Measurements from ENCODE around the gene SLC16A12. TPM values are rescaled to one million over a fixed set of nuclear protein-coding genes. Genes with fewer than 3 reads are reported as not detected.

SLC16A12 gene
- total and polyA plus RNA-seq, 2 experiments from 2014 or later: 5.7 to 5.9 TPM

- no peak overlapping the region for H3K27ac ChIP-seq
Observed at GRCh38 chr10:89513206-89513605, 22.2 kb downstream of the SLC16A12 start.

DNA sequence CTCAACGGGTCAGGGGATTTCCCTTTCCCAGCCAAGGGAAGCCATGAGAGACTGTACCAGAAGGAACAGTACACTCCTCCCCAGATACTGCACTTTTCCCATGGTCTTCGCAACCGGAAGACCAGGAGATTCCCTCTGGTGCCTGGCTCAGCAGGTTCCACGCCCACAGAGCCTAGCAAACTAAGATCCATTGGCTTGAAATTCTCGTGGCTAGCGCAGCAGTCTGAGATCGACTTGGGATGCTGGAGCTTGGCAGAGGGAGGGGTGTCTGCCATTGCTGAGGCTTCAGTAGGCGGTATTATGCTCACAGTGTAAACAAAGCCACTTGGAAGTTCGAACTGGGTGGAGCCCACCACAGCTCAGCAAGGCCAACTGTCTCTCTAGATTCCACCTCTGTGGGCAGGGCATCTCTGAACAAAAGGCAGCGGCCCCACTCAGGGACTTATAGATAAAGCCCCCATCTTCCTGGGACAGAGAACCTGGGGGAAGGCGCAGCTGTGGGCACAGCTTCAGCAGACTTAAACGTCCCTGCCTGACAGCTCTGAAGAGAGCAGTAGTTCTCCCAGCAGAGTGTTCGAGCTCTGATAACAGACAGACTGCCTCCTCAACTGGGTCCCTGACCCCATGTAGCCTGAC lies 29.6 kb downstream of the SLC16A12 start:
- no peaks in the 10 kb centered on the region for H3K79me2 ChIP-seq
- no peak for DNase-seq (ENCODE audit: low spot score)
- no peak overlapping the region for H3K27ac ChIP-seq
- H3K4me1 ChIP-seq (ENCODE audit: insufficient read depth): no peaks in the 10 kb centered on the region
- no peaks in the 10 kb centered on the region for H3K9me3 ChIP-seq (ENCODE audit: low read depth)
- no peak overlapping the region for H2AFZ ChIP-seq
- H3K4me3 ChIP-seq: no peak overlapping the region
- WGBS (ENCODE audit: low lambda C conversion rate, missing lambda C conversion rate): 94% methylated on average over 13 of the region's 13 CpGs
- TF ChIP-seq EZH2 (IDR thresholded peaks at IDR 0.05; ENCODE audit: borderline replicate concordance): no peak
- no peak for TF ChIP-seq EZH2phosphoT487 (IDR thresholded peaks at IDR 0.05; ENCODE audit: low read depth, severe bottlenecking, unreplicated experiment)
- TF ChIP-seq, protein P1, sequence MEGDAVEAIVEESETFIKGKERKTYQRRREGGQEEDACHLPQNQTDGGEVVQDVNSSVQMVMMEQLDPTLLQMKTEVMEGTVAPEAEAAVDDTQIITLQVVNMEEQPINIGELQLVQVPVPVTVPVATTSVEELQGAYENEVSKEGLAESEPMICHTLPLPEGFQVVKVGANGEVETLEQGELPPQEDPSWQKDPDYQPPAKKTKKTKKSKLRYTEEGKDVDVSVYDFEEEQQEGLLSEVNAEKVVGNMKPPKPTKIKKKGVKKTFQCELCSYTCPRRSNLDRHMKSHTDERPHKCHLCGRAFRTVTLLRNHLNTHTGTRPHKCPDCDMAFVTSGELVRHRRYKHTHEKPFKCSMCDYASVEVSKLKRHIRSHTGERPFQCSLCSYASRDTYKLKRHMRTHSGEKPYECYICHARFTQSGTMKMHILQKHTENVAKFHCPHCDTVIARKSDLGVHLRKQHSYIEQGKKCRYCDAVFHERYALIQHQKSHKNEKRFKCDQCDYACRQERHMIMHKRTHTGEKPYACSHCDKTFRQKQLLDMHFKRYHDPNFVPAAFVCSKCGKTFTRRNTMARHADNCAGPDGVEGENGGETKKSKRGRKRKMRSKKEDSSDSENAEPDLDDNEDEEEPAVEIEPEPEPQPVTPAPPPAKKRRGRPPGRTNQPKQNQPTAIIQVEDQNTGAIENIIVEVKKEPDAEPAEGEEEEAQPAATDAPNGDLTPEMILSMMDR (IDR thresholded peaks at IDR 0.05; ENCODE audit: poor library complexity): no peak
- no peaks in the 10 kb centered on the region for H3K36me3 ChIP-seq (replicated peaks; ENCODE audit: insufficient read depth, low read depth)
- H3K9me2 ChIP-seq (replicated peaks; ENCODE audit: insufficient read depth): no peaks in the 10 kb centered on the region
- no peaks in the 10 kb centered on the region for H4K20me1 ChIP-seq (ENCODE audit: insufficient read depth, poor library complexity, severe bottlenecking)
- no peak overlapping the region for H3K4me2 ChIP-seq
- H3K27me3 ChIP-seq: no peaks in the 10 kb centered on the region

More at GRCh38 chr10:89513206-89513605, 22.2 kb downstream of the SLC16A12 start:
- Histone ChIP-seq H3K27me3 (no peaks in the 10 kb centered on the region), H2AFZ (no peak overlapping the region), H3K4me3 (no peak overlapping the region), H3K79me2 (no peaks in the 10 kb centered on the region), H3K4me1 (ENCODE audit: insufficient read depth) (peaks cover 12% of the 10 kb centered on the region), H3K4me2 (no peak overlapping the region), H4K20me1 (ENCODE audit: insufficient read depth, poor library complexity, severe bottlenecking) (no peaks in the 10 kb centered on the region), H3K9me2 (replicated peaks; ENCODE audit: insufficient read depth) (no peaks in the 10 kb centered on the region), H3K36me3 (replicated peaks; ENCODE audit: insufficient read depth, low read depth) (no peaks in the 10 kb centered on the region), H3K9me3 (ENCODE audit: low read depth) (no peaks in the 10 kb centered on the region)
- 81% methylated on average over 1 of the region's 1 CpG for WGBS (ENCODE audit: low lambda C conversion rate, missing lambda C conversion rate)
- DNase-seq (ENCODE audit: low spot score): no peak
- TF ChIP-seq, protein P1 (IDR thresholded peaks at IDR 0.05; ENCODE audit: poor library complexity): no peak

GRCh38 chr10:89504691-89505090 lies 30.7 kb downstream of the SLC16A12 start:
- H3K27me3 ChIP-seq: no peaks in the 10 kb centered on the region
- WGBS (ENCODE audit: low lambda C conversion rate, missing lambda C conversion rate): 100% methylated on average over 2 of the region's 2 CpGs
- H4K20me1 ChIP-seq (ENCODE audit: insufficient read depth, poor library complexity, severe bottlenecking): no peaks in the 10 kb centered on the region
- H3K79me2 ChIP-seq: no peaks in the 10 kb centered on the region
- no peak for TF ChIP-seq EZH2phosphoT487 (IDR thresholded peaks at IDR 0.05; ENCODE audit: low read depth, severe bottlenecking, unreplicated experiment)
- no peak for TF ChIP-seq EZH2 (IDR thresholded peaks at IDR 0.05; ENCODE audit: borderline replicate concordance)
- TF ChIP-seq, protein P1 (IDR thresholded peaks at IDR 0.05; ENCODE audit: poor library complexity): no peak
- H3K4me3 ChIP-seq: no peak overlapping the region
- no peaks in the 10 kb centered on the region for H3K4me1 ChIP-seq (ENCODE audit: insufficient read depth)
- no peaks in the 10 kb centered on the region for H3K9me3 ChIP-seq (ENCODE audit: low read depth)
- no peak overlapping the region for H2AFZ ChIP-seq
- no peaks in the 10 kb centered on the region for H3K9me2 ChIP-seq (replicated peaks; ENCODE audit: insufficient read depth)
- H3K4me2 ChIP-seq: no peak overlapping the region
- DNase-seq (ENCODE audit: low spot score): no peak
- H3K36me3 ChIP-seq (replicated peaks; ENCODE audit: insufficient read depth, low read depth): no peaks in the 10 kb centered on the region
- no peak overlapping the region for H3K27ac ChIP-seq

All from hepatocyte (in vitro differentiated cells).